ENCODE data around the gene ZFAND6.

DNA sequence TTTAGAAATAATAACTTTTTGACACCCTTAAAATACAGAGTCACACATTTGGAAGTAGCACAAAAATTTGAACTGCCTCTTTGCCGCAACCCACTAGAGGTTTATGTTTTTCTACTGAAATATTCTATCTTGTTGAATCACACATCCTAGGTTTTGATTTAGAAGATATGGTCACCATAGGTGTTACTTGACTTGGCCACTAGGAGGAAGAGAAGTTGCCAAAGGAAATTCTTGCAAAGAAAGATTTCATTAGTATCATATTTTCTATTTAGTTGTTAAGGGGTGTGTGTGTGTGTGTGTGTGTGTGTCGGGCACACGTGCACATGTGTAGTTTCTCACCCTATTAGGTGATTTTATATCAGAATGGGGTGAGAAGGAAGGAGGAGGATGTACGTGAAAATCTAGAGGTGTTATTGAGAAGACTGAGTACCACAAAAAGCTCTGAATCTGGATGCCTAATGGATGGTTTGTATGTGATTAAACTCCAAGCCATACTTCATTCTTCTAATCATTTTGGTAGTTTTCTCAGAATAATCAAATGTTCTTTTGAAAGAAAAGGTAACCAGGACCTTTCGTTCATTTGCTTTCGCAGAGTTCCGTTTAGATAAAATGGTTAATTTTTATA is 31.5 kb downstream of the ZFAND6 start:
- TF ChIP-seq, protein P1, sequence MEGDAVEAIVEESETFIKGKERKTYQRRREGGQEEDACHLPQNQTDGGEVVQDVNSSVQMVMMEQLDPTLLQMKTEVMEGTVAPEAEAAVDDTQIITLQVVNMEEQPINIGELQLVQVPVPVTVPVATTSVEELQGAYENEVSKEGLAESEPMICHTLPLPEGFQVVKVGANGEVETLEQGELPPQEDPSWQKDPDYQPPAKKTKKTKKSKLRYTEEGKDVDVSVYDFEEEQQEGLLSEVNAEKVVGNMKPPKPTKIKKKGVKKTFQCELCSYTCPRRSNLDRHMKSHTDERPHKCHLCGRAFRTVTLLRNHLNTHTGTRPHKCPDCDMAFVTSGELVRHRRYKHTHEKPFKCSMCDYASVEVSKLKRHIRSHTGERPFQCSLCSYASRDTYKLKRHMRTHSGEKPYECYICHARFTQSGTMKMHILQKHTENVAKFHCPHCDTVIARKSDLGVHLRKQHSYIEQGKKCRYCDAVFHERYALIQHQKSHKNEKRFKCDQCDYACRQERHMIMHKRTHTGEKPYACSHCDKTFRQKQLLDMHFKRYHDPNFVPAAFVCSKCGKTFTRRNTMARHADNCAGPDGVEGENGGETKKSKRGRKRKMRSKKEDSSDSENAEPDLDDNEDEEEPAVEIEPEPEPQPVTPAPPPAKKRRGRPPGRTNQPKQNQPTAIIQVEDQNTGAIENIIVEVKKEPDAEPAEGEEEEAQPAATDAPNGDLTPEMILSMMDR (IDR thresholded peaks at IDR 0.05; ENCODE audit: low read depth, low read length, missing input control) = peak; percentile 23
- TF ChIP-seq, protein P2, sequence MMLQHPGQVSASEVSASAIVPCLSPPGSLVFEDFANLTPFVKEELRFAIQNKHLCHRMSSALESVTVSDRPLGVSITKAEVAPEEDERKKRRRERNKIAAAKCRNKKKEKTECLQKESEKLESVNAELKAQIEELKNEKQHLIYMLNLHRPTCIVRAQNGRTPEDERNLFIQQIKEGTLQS (IDR thresholded peaks at IDR 0.05) = no peak
- no peak for TF ChIP-seq SP1 (IDR thresholded peaks at IDR 0.05)
- no peak for TF ChIP-seq JUND (IDR thresholded peaks at IDR 0.05)
- TF ChIP-seq GABPA (IDR thresholded peaks at IDR 0.05 in 1 of 2, conservative IDR thresholded peaks at IDR 0.05 in 1 of 2) = no peak
- no peak for TF ChIP-seq TAF1 (conservative IDR thresholded peaks at IDR 0.05)
- TF ChIP-seq YY1 (IDR thresholded peaks at IDR 0.05) = no peak
- TF ChIP-seq, protein P3, sequence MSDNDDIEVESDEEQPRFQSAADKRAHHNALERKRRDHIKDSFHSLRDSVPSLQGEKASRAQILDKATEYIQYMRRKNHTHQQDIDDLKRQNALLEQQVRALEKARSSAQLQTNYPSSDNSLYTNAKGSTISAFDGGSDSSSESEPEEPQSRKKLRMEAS (IDR thresholded peaks at IDR 0.05) = no peak
- TF ChIP-seq RAD21 (IDR thresholded peaks at IDR 0.05) = peak in 1 of 2 donors; percentile 25
- TF ChIP-seq, protein P4, sequence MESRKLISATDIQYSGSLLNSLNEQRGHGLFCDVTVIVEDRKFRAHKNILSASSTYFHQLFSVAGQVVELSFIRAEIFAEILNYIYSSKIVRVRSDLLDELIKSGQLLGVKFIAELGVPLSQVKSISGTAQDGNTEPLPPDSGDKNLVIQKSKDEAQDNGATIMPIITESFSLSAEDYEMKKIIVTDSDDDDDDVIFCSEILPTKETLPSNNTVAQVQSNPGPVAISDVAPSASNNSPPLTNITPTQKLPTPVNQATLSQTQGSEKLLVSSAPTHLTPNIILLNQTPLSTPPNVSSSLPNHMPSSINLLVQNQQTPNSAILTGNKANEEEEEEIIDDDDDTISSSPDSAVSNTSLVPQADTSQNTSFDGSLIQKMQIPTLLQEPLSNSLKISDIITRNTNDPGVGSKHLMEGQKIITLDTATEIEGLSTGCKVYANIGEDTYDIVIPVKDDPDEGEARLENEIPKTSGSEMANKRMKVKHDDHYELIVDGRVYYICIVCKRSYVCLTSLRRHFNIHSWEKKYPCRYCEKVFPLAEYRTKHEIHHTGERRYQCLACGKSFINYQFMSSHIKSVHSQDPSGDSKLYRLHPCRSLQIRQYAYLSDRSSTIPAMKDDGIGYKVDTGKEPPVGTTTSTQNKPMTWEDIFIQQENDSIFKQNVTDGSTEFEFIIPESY (IDR thresholded peaks at IDR 0.05) = no peak
- TF ChIP-seq, protein P5, sequence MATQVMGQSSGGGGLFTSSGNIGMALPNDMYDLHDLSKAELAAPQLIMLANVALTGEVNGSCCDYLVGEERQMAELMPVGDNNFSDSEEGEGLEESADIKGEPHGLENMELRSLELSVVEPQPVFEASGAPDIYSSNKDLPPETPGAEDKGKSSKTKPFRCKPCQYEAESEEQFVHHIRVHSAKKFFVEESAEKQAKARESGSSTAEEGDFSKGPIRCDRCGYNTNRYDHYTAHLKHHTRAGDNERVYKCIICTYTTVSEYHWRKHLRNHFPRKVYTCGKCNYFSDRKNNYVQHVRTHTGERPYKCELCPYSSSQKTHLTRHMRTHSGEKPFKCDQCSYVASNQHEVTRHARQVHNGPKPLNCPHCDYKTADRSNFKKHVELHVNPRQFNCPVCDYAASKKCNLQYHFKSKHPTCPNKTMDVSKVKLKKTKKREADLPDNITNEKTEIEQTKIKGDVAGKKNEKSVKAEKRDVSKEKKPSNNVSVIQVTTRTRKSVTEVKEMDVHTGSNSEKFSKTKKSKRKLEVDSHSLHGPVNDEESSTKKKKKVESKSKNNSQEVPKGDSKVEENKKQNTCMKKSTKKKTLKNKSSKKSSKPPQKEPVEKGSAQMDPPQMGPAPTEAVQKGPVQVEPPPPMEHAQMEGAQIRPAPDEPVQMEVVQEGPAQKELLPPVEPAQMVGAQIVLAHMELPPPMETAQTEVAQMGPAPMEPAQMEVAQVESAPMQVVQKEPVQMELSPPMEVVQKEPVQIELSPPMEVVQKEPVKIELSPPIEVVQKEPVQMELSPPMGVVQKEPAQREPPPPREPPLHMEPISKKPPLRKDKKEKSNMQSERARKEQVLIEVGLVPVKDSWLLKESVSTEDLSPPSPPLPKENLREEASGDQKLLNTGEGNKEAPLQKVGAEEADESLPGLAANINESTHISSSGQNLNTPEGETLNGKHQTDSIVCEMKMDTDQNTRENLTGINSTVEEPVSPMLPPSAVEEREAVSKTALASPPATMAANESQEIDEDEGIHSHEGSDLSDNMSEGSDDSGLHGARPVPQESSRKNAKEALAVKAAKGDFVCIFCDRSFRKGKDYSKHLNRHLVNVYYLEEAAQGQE (IDR thresholded peaks at IDR 0.05) = no peak
- no peak for TF ChIP-seq RXRA (IDR thresholded peaks at IDR 0.05)
- no peak for TF ChIP-seq HNF4A (conservative IDR thresholded peaks at IDR 0.05)

Data from liver (tissue), 3 donors.